Articular chondrocyte of knee joint (primary cell): ENCODE results near the gene APPL2. TPM values are rescaled to one million over a fixed set of nuclear protein-coding genes. Genes with fewer than 3 reads are reported as not detected.

Experiments
- total RNA-seq: library from RNA; depleted of rRNA; stranded (reverse); fragments of >200 nt; gene quantifications from 2 replicates; pipeline ENCODE4 v1.2.3, GENCODE V29; 2012

Gene APPL2
- total RNA-seq, result 78.7 and 87.2 TPM in 2 replicates

GRCh38 chr12:105235732-105236476 is at the start of gene APPL2:
TSS of gene APPL2 (minus strand) at chr12:105236174. CDS start at chr12:105236012, 162 bp downstream.

Other genes with a start within 250 kb of the APPL2 start
- gene NOPCHAP1, start 249.9 kb downstream of the APPL2 start, total RNA-seq, result 3.5 and 5.1 TPM in 2 replicates
- 53.9 and 60.5 TPM in 2 replicates for gene ALDH1L2, start 151.7 kb downstream of the APPL2 start, total RNA-seq
- gene WASHC4, start 128.4 kb downstream of the APPL2 start, total RNA-seq, result 125 and 128 TPM in 2 replicates
- gene C12orf75, start 94.5 kb upstream of the APPL2 start, total RNA-seq, result 94.3 and 98.7 TPM in 2 replicates